ENCODE measurements around the gene TCOF1.

TCOF1 gene

DNA sequence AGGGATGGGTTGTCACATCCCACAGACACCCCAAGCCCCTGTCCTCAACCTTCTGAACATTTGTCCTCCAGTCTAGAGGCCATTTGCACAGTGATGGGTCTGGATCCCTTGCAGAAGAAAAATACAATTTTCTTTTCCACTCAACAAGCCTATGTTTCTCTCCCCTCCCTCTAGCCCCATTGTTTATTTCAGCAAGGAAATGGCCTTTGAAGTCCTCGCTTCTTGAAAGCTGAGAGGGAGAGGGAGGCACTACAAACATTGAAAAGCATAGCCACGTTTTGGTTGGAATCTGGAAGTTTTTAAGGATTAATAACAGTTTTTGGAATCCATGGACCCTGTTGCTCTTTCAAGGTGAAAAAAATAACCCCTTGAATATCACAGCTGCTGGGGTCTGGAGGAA, 30.8 kb upstream of the TCOF1 start:
- no peak for DNase-seq

DNA sequence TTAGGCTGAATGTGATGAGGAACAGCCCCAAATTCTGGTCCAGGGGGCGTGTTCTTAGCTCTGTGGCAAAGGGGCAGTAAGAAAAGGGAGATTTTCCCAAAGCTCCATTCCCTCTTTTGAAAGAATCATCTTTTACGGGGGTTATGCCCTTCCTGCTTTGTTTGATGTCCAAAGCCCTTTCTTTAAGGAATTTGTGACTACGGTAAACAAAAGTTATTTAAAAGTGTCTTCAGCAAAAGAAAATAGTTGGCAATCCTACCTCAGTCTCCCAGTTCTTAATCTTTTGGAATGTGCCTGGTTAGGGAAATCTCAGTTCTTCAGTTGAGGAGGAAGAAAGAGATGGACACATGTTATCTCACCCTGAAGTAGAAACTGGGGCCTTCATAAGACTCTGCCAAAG, 30.4 kb upstream of the TCOF1 start:
- DNase-seq: no peak

DNA sequence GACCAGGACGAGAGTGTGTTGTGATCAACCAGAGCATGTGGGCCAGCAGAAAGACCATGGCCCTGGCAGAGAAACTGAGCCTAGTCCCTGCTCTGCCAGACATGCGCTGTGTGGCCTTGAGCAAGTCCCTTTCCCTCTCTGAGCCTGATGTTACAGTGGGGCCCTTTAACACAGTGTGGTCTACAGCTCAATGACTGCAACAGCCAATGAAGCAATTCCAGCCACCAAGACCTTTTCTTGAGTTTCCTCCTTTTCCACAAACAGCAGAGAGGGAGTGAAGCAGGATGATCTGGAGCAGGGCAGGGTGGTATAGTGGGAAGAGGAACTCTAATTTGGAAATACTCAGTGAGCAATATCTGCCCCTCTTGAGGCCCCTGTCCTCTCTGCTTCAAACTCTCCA, 29.0 kb upstream of the TCOF1 start:
- DNase-seq: no peak

DNA sequence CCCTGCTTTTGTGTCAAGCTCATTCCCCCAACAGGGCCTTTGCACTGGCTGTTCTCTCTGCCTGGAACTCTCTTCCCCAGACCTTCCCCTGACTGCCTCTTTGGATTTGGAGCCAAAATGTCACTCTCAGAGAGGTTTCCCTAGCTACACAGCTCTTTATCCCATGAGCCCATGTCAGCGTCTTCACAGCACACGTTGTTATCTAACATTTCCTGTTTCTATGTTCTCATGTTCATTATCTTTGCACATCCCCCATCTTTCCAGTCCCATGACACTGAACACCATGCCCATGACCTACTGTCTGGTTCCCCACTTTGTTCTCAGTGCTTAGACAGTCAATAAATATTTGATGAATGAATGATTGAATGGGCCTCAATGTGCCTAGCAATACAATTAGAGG, 28.5 kb upstream of the TCOF1 start:
- no peak for DNase-seq

DNA sequence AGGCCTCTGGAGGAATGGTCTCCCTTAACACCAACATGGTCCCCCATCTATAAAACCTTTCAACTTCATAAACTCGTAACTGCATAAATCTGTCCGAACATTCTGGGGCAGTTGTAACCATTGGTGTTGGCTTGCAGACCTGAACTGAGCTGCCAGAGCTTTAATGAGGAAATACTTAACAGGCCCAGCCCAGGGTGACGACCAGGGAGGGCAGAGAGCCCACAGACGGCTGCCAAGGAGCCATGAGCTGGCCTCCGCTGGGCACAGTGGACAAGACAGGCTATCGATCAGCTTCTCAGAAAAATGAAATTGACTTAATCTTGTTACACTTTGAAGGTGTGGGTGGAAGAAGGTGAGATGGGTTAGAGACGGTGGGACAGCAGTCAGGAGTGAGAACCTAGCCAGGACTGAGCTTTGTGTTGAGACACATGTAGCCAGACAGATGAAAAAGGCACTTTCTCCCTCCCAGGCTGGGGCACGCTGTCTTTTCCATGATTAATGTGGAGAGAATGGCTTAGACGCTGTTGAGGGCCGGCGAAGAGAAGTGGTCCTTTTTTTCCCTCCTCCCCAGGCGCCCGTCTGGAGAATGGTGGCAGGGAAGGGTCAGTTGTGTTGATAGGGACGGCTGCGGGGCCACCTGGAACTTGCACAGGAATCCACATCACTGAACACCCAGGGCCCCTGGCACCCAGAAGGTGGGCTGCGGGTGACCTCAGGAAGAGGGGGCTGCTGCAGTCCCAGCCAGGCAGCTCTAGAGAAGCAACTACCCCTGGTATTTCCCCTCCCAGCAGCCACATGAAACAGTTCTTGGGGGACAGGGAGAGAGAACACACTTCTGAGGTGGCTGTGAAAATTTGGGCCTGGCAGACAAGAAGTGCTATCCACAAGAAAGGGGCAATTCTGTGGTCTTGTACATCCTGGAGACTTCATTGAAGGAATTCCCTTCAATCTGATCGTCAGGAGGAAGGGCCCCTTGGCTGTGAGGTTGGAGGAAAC, 27.3 kb upstream of the TCOF1 start:
- DNase-seq: no peak

DNA sequence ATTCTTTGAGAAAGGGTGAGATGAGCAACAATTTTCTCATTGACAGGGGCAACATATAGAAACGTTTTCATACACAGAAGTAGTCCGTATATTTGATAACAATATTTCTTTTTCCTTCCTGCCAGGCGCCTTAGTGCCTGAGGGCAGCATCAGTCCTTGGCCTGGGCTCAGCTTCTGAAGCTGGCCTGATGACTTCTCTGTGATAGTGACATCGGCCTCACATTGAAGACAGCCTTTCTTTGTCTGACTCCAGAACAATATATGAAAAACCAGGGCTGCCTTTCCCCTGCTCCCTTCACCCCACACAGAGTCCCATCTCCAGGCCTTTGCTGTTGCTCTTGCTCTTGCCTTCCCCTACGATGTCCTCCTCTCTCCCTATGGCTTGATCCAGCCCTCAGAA, 24.1 kb upstream of the TCOF1 start:
- DNase-seq: no peak

DNA sequence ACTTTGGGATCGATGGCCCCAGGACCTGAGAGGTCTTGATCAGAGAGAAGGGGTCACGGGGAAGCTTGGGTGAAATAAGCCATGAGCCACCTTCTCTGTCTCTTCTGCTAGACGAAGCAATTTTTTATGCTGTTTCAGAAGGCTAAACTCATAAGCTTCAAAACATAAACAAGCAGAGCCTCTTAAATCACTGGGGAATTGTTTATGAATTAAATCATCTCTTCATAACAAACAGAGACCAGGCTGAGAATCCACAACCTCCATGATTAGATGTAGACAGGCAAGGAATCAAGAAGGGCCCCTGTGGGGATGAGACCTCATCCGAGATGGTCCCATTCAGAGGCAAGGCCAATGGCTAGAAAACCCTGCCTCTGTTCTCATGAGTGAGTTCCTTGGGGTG, 21.7 kb upstream of the TCOF1 start:
- DNase-seq: no peak

DNA sequence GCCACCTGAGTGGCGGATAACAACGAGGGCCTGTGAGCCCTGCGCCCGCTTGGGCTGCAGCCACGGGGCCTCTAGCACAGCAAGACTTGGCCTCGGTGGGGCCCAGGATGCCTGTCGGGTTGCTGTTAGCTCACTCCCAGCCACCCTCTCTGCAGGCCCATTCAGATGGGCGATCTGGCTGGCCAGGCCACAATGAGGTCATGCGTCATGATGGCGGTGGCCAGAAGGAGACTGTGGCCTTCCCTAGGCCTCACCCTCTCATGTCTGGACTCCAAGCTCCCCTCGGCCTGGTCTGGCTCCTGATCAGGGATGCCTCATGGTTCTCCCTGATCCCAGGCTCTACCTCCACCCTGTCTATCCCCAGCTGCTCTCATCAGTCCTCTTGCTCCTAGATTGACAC, 19.0 kb upstream of the TCOF1 start:
- no peak for DNase-seq

DNA sequence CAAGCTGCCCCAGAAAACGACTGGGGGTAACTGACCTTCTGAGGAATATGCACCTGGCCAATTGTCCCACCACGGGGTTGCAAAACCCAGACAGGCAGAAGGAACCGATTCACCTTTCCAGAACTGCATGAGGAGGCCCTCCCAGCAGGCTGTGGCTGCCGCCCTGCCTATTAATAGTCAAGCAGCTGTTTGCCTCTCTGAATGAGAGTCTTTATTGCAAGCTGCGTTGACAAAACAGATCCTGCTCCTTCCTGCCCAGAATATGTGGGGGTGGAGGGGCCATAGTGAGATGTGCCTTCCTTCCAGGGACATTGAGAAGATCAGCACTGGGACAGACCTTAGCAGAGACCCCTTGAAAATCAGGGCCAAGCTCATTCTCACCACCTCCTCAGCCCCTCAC, 18.3 kb upstream of the TCOF1 start:
- no peak for DNase-seq

DNA sequence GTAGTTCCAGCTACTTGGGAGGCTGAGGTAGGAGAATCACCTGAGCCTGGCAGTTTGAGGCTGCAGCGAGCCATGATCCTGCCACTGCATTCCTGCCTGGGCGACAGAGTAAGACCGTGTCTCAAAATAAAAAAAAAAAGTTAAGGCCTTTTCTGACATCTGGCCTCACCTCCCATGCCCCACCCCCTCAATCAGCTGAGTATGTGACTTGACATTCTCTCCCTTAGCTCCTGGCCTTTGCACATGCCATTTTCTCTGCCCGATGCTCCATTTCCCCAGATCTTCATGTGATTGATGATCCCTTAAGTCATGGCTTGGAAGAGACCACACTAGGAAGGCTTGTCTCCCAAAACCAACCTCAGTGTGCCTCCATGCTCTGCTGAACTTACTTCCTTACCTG, 17.7 kb upstream of the TCOF1 start:
- DNase-seq: no peak

DNA sequence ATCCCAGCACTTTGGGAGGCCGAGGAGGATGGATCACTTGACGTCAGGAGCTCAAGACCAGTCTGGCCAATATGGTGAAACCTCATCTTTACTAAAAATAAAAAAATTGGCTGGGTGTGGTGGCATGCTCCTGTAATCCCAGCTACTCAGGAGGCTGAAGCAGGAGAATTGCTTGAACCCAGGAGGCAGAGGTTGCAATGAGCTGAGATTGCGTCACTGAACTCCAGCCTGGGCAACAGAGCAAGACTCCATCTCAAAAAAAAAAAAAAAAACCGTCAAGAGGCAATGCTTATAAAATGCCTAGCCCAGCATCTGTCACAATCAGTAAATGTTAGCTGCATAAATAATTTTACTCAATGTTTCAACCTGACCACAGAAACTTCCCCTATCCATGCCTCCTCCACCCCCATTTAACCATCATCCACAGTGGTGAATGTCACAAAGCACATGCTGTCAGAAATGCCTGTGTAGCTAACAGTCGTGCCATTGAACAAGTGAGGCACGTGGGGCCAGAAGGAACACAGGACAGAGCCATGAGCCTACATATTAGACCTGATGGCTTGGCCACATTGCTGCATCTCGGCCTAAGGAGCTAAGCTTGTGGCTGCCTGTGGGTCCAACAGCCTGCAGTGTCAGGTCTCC, 16.8 kb upstream of the TCOF1 start:
- DNase-seq: no peak

DNA sequence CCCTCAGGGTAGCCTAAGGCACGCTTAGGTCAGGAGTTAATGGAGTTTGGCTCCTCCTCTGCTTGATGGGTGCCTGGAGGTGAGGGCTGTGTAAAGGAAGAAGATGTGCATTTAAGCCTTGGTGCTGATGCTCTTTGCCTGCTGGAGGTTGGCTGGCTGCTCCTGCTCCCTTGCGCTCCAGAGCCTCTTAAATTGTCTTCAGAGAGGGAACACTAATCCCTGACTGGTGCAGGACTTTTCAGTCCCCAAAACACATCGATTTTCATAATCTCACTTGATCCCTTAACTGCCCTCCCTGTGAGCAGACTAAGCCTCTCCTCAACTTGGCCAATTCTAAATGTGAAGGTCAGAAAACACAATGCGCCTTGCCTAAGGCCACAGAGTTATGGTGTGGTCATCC, 16.2 kb upstream of the TCOF1 start:
- DNase-seq: no peak

DNA sequence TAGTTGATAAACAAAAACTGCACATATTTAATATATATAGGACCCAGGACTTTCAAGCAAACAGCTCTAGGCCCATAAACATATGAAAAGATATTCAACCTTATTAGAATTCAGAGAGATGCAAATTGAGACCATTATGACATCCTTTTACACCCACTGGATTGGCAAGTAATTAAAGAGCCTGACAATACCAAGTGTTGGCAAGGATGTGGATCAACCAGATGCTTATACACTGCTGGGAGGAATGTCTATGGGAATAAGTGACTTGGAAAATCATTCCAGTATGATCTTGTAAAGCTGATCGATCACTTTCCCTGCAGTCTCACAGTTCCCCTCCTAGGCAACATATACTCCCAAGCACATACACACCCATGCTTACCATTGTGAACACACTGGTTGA, 15.5 kb upstream of the TCOF1 start:
- DNase-seq: no peak

DNA sequence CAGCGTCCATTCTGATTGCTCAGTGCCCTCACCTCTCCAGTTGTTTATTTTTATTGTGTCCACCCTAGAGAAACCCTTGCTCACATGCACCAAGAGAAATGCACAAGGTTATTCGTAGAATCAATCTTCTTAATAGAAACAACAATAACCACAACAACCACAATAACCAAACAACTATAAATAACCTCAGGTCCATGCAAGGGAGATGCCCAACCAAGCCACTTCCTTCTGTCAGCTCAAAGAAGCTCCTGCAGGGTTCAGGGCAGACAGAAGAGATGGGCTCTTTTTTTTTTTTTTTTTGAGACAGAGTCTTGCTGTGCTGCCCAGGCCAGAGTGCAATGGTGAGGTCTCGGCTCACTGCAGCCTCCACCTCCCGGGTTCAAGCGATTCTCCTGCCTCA, 14.9 kb upstream of the TCOF1 start:
- no peak for DNase-seq

DNA sequence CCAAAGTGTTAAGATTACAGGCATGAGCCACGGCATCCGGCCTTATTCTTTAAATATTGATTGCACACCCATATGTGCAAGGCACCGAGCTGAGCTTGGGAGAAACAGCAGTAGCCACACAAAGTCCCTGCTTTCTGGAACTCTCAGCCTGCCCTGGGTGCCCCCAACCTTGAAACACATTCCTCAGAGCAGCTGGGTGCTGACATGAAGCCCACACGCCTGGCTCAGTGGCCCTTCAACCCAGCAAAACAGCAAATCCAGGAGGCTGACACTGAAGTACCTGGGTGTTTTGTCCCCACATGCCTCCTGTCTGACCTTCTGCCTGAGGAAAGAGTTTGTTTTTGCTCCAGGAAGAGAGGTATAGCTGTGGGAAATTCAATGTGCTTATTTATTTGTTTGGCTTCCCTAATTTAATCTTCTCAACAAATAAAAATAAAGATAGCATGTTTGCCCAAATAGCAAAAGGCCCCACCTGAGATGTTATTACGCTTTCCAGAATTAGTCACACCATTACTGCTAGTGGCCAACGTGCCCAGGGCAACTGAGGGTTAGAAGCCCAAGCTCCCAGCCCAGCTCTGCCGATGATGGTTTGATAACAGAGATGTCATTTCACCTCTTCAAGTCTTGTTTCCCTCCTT, 13.4 kb upstream of the TCOF1 start:
- no peak for DNase-seq

DNA sequence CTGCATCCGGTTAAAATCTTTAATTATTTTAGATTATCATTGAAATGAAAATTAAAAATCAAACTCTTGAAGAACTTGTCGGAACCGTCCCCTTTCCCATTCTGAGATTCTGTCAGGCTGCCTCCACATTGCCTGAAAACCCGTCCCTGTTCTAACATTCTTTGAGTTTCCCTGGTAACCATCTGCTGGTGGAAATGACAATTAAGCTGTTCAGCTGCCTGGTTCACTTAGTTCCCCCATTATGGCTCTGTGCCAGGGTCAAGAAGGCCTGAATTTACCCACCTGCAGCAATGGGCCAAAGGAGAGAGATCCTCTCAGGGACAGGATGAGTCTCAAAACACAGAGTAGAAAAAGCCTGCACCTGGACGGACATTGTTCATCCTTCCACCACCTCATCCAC, 11.8 kb upstream of the TCOF1 start:
- no peak for DNase-seq

DNA sequence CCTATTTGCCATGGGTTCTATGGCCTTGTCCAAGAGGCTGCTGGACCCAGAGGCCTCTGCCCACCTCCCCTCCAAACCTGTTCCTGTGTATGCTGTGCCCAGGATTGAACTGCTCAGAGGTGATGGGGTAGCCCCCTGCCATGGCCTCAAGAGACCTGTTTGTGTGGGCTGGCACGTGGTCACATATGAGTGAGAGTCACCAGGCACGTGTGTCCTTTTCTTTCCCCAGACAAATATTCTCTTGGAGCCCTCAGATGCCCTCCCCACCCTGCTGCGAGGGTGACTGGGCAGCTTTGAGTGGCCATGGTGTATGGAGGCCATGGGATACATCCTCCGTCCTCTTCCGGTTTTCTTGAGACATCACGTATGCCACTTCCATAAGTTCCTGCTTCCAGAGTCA, 10.9 kb upstream of the TCOF1 start:
- no peak for DNase-seq

DNA sequence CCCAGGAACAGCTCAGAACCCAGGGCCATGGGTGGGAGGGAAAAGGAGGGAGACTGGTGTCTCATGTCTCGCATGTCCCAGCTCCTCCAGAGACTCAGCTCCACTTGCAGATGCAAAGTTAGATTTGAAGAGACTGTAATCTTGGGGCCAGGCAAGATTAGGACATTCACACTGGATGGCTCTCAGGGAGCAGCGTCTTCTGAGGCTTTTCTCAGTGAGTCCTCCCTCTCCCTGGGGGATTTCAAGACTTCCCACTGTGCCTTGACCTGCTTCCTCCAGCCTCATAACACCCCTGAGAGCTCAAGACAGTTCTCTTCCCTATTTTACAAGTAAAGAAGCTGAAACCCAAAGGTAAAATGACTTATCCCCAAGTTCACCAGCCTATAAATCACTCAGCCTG, 10.5 kb upstream of the TCOF1 start:
- no peak for DNase-seq

DNA sequence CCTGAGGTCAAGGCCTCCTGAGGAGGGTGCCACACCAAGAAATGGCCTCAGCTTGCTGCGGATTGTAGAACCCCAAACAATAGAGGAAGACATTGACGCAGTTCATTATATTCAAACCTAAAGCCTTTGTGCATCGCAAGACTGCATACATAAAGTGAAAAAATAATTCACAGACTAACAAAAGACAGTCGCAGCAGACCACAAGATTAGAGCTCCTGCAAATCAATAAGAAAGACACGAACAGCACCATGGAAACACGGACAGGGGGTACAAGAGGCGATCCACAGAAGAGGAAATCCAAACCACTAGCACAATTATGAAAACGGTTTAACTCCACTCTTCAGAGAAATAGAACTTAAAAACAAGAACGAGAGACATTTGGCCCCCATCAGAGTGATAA, 10.0 kb upstream of the TCOF1 start:
- DNase-seq: no peak

DNA sequence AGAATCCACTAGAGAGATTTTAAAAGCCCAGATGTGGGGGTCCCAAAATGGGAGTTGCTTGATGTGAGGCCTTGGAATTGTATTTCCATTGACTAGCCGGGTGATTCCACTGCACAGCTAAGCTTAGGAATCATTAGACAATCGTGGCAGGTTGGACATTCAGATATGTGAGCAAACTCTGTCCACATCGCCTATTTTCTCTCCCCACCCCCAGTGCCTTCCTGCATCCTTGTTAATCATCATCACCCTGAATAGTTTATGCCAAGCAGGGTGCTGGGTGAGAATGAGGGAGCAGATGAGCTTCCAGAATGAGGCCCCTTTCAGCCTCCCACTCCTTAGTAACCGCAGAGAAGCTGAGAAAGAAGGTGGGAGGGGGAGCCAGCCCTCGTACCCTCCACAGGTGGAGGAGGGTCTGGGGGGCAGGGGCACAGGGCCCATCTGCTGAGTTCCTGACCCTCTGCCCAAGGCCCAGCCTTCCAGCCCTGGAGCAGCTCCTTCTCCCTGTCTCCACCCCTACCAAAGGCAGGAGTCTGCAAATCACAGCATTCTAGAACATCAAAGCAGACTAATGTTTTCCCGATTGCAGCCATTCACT, 7.7 kb upstream of the TCOF1 start:
- no peak for DNase-seq

DNA sequence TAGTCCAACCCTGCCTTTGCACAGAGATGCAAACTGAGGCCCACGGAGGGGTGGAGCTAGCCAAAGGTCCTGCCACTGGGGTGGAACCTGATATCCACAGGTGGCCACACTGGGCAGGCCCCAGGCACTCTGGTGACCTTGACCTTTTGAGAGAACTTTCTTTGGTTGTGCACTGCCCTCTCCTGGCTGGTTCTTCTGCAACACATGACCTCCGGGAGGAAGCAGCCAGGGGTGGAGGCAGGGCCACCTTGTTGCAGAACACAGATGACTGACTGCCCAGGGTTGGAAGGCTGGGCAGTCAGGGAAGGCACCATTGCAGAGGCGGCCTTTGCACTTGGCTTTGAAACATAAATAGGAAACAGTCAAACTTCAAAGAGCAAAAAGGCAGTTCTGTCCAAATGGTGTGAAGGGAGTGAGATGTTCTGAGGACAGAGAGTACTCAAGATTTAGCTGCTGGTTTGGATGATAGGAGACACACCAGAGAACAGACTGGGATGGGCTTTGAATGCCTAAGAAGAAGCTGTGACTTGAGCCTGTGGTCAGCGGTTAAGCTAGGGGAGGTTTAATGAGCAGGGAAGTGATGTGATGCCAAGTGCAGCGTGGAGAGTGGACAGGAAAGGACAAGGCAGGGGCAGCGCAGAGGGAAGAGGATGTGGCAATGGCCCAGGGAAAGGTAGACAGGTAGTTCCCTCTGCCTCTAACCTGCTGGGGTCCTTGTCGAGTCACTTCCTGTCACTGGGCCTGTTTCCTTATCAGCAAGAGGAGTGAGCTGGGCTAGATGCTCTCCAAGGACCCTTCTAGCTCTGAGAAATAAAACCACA, 6.8 kb upstream of the TCOF1 start:
- DNase-seq: no peak

DNA sequence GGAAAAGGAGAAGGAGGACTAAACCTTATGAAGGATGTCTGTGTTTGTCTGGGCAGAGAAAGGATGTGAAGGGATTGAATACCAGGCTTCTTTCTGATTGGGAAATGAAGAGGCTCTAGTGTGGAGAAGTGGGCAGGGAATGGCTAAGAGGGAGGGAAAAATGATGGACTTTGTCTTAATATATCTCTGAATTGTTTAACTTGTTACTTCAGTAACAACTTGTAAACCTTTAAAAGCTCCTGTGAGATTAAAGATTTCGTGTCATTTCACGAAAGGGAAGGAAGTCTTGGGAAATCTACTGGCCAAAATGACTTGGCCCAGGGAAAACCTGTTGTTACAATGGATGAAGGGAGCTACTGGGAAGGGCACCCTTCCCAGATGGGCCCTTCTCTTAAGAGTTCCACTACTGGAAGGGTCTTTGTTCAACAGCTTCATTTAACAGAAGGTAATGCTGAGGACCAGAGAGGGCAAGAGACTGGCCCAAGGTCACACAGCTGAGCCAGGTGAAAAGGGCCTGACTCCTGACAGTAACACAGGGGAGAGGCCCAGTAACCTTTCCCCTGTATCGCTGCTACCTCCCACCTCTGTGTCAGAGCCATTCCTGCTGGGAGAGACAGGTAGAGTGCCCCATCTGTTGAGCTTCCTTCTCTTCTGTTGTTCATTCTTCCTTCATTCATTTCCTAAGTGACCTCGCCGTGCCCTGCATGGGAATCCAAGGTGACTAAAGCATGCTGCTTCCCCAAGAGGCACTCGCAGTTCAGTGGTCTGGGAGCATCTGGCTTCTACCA, 5.1 kb upstream of the TCOF1 start:
- DNase-seq: no peak
